Trophoblast cell (in vitro differentiated cells and primary cell): ENCODE data around the gene AASDH.

Source experiments
- DNase-seq, 2 donors: peaks; one replicate each; pipeline ENCODE4 v3.0.0-alpha.2; 2016
- H2AFZ ChIP-seq: 2 replicates; pipeline ENCODE4 v1.6.1; 2013; ENCODE audit warnings: low read length, moderate library complexity, mild to moderate bottlenecking; ENCODE audit not compliant: insufficient read depth, poor library complexity
- H2AK5ac ChIP-seq: 2 replicates; pipeline ENCODE4 v1.6.1; 2013; ENCODE audit warnings: mild to moderate bottlenecking, low read length
- H2BK120ac ChIP-seq: 2 replicates; pipeline ENCODE4 v1.6.1; 2013; ENCODE audit warnings: low read length, mild to moderate bottlenecking, moderate library complexity; ENCODE audit not compliant: insufficient read depth, poor library complexity
- H2BK12ac ChIP-seq: 2 replicates; pipeline ENCODE4 v1.6.1; 2013; ENCODE audit warnings: mild to moderate bottlenecking, low read length, moderate library complexity
- H2BK5ac ChIP-seq: 2 replicates; pipeline ENCODE4 v1.6.1; 2013; ENCODE audit warnings: low read length, low read depth, moderate library complexity, mild to moderate bottlenecking; ENCODE audit not compliant: poor library complexity
- H3K14ac ChIP-seq: 2 replicates; pipeline ENCODE4 v1.6.1; 2013; ENCODE audit warnings: mild to moderate bottlenecking, low read length
- H3K18ac ChIP-seq: 2 replicates; pipeline ENCODE4 v1.6.1; 2013; ENCODE audit warnings: mild to moderate bottlenecking, low read length
- H3K23ac ChIP-seq: 2 replicates; pipeline ENCODE4 v1.6.1; 2013; ENCODE audit warnings: low read length
- H3K27ac ChIP-seq: 2 replicates; pipeline ENCODE4 v1.5.1; 2013; ENCODE audit warnings: low read depth, mild to moderate bottlenecking, inconsistent platforms, low read length, moderate library complexity
- H3K27me3 ChIP-seq: 2 replicates; pipeline ENCODE4 v1.6.1; 2013; ENCODE audit warnings: inconsistent platforms, mild to moderate bottlenecking, low read length, moderate library complexity; ENCODE audit not compliant: insufficient read depth
- H3K36me3 ChIP-seq, 2 experiments: 1 replicate in 1 of 2; 2 replicates in 1 of 2; pipeline ENCODE4 v1.6.1; 2013; ENCODE audit warnings: low read length in 2 of 2, mild to moderate bottlenecking in 2 of 2, moderate library complexity in 1 of 2; ENCODE audit not compliant: insufficient read depth in 2 of 2, control insufficient read depth in 1 of 2
- H3K4ac ChIP-seq: 2 replicates; pipeline ENCODE4 v1.6.1; 2013; ENCODE audit warnings: low read depth, mild to moderate bottlenecking, low read length, moderate library complexity
- H3K4me1 ChIP-seq, 2 experiments: 1 replicate in 1 of 2; 2 replicates in 1 of 2; pipeline ENCODE4 v1.6.1; 2013; ENCODE audit warnings: low read length in 2 of 2, mild to moderate bottlenecking in 2 of 2, moderate library complexity in 1 of 2; ENCODE audit not compliant: insufficient read depth in 2 of 2, control insufficient read depth in 1 of 2
- H3K4me2 ChIP-seq: 2 replicates; pipeline ENCODE4 v1.6.1; 2013; ENCODE audit warnings: inconsistent platforms, mild to moderate bottlenecking, low read length, moderate library complexity
- H3K4me3 ChIP-seq: 2 replicates; pipeline ENCODE4 v1.5.1; 2013; ENCODE audit warnings: mild to moderate bottlenecking, low read depth, low read length, inconsistent platforms
- H3K79me1 ChIP-seq: one replicate; pipeline ENCODE4 v1.6.1; 2013; ENCODE audit warnings: low read length
- H3K79me2 ChIP-seq: 2 replicates; pipeline ENCODE4 v1.6.1; 2013; ENCODE audit warnings: low read length, mild to moderate bottlenecking; ENCODE audit not compliant: control insufficient read depth, insufficient read depth, poor library complexity
- H3K9ac ChIP-seq: 2 replicates; pipeline ENCODE4 v1.6.1; 2013; ENCODE audit warnings: mild to moderate bottlenecking, low read length
- H3K9me3 ChIP-seq: 2 replicates; pipeline ENCODE4 v1.6.1; 2013; ENCODE audit warnings: low read depth, mild to moderate bottlenecking, control low read depth, inconsistent platforms, low read length; ENCODE audit not compliant: insufficient read depth
- H4K12ac ChIP-seq: 2 replicates; pipeline ENCODE4 v1.6.1; 2013; ENCODE audit warnings: low read depth, mild to moderate bottlenecking, low read length, moderate library complexity
- H4K8ac ChIP-seq: 2 replicates; pipeline ENCODE4 v1.6.1; 2013; ENCODE audit warnings: low read depth, mild to moderate bottlenecking, low read length, moderate library complexity
- H4K91ac ChIP-seq: one replicate; pipeline ENCODE4 v1.6.1; 2013; ENCODE audit warnings: low read depth, mild to moderate bottlenecking, low read length, moderate library complexity
- WGBS: extraction: QIAGEN DNeasy Blood & Tissue Kit; methylation state at CpG from one replicate; pipeline ENCODE4 v1.1.7; 2013; ENCODE audit warnings: missing lambda C conversion rate; ENCODE audit not compliant: insufficient read length, insufficient coverage; ENCODE audit errors: extremely low coverage; 5-methylcytosine and 5-hydroxymethylcytosine counted together

Gene AASDH

DNA sequence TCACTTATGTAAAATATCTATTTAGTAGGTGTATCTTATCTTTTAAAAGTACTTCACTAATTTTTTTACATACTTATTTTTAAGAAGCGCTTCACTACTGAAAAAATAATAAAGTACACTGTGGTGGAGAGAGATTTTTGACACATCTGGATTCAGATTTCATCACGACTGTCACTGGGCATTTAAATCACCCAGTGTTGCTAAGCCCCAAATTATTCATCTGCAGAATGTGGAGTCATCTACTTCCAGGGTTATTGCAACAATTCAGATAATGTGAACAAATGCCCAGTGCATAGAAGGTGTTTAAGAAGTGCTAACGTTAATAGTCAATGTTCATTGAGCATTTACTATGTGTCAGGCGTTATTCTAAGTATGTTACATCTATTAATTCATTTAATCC, 41.8 kb downstream of the AASDH start:
- no peak overlapping the region for H3K14ac ChIP-seq

GRCh38 chr4:56342746-56343145, 44.5 kb downstream of the AASDH start:
- H3K4ac ChIP-seq, result no peak overlapping the region
- H2BK120ac ChIP-seq, result no peak overlapping the region
- no peak overlapping the region for H4K12ac ChIP-seq
- no peak overlapping the region for H2AK5ac ChIP-seq
- H3K4me2 ChIP-seq, result no peak overlapping the region
- no peak overlapping the region for H3K4me3 ChIP-seq
- no peak overlapping the region for H3K23ac ChIP-seq
- H3K27me3 ChIP-seq, result no peaks in the 10 kb centered on the region
- no peak overlapping the region for H3K9ac ChIP-seq
- H2BK12ac ChIP-seq, result no peak overlapping the region
- no peak overlapping the region for H3K27ac ChIP-seq
- no peak overlapping the region for H4K91ac ChIP-seq
- no peaks in the 10 kb centered on the region for H3K9me3 ChIP-seq
- DNase-seq, result no peak
- H3K18ac ChIP-seq, result no peak overlapping the region
- WGBS, result no CpG with 5 or more reads among the region's 1 CpG
- H3K4me1 ChIP-seq, result no peaks in the 10 kb centered on the region
- no peaks in the 10 kb centered on the region for H3K79me1 ChIP-seq
- H3K14ac ChIP-seq, result no peak overlapping the region
- no peak overlapping the region for H2AFZ ChIP-seq
- H3K79me2 ChIP-seq, result no peaks in the 10 kb centered on the region
- H2BK5ac ChIP-seq, result no peak overlapping the region
- peaks cover under 1 to 4% of the 10 kb centered on the region in 2 experiments for H3K36me3 ChIP-seq
- H4K8ac ChIP-seq, result no peak overlapping the region

More for the DNA sequence above, 41.8 kb downstream of the AASDH start:
- Histone ChIP-seq H3K4me3 (no peak overlapping the region), H3K79me1 (no peaks in the 10 kb centered on the region), H3K9ac (no peak overlapping the region), H2BK12ac (no peak overlapping the region), H3K27ac (no peak overlapping the region), H2BK5ac (no peak overlapping the region), H2AK5ac (no peak overlapping the region), H2AFZ (no peak overlapping the region), H3K9me3 (no peaks in the 10 kb centered on the region), H3K27me3 (no peaks in the 10 kb centered on the region), H4K91ac (no peak overlapping the region), H3K18ac (no peak overlapping the region), H3K36me3 (no peaks in the 10 kb centered on the region), H3K4me2 (no peak overlapping the region), H4K8ac (no peak overlapping the region), H3K79me2 (no peaks in the 10 kb centered on the region), H3K4me1 (no peaks in the 10 kb centered on the region), H3K4ac (no peak overlapping the region), H3K23ac (no peak overlapping the region), H2BK120ac (no peak overlapping the region), H4K12ac (no peak overlapping the region)
- no peak for DNase-seq
- WGBS, result no CpG with 5 or more reads among the region's 4 CpGs

DNA sequence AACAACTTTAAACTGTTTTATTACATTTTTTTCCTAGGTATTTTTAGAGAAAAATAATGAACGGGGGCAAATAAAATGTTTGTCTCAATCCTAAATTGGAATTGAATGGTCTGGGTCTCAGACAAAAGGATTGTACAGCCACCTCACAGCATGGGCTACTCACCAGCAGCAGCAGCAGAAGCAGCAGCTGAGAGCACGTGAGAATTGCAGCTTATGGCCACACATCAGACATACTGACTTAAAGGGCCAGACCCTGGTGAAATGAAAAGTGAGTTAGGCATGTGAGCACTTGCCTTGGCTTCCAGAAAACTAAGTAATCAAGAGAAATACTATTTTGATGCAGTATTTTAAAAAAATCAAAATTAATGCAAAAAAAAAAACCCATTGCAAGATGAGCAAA, 56.6 kb downstream of the AASDH start:
- no peak overlapping the region for H2AFZ ChIP-seq
- H3K79me1 ChIP-seq, result no peaks in the 10 kb centered on the region
- no peak overlapping the region for H3K9ac ChIP-seq
- H3K27ac ChIP-seq, result no peak overlapping the region
- H4K91ac ChIP-seq, result no peak overlapping the region
- WGBS, result no CpG with 5 or more reads among the region's 2 CpGs
- no peak overlapping the region for H2BK120ac ChIP-seq
- no peak overlapping the region for H4K12ac ChIP-seq
- no peak overlapping the region for H3K4me2 ChIP-seq
- H3K36me3 ChIP-seq, result peaks cover 2 to 9% of the 10 kb centered on the region in 2 experiments
- no peak for DNase-seq
- H2AK5ac ChIP-seq, result no peak overlapping the region
- no peaks in the 10 kb centered on the region for H3K9me3 ChIP-seq
- H4K8ac ChIP-seq, result no peak overlapping the region
- H3K4me3 ChIP-seq, result no peak overlapping the region
- no peak overlapping the region for H2BK12ac ChIP-seq
- H3K4me1 ChIP-seq, result no peaks in the 10 kb centered on the region
- H3K79me2 ChIP-seq, result no peaks in the 10 kb centered on the region
- no peaks in the 10 kb centered on the region for H3K27me3 ChIP-seq
- H3K18ac ChIP-seq, result no peak overlapping the region
- no peak overlapping the region for H3K4ac ChIP-seq
- no peak overlapping the region for H2BK5ac ChIP-seq
- H3K14ac ChIP-seq, result no peak overlapping the region
- H3K23ac ChIP-seq, result no peak overlapping the region

GRCh38 chr4:56326363-56326762, 60.9 kb downstream of the AASDH start:
- no CpG with 5 or more reads among the region's 2 CpGs for WGBS
- no peak overlapping the region for H3K27ac ChIP-seq

More at GRCh38 chr4:56326363-56326762, 60.9 kb downstream of the AASDH start:
- Histone ChIP-seq H2BK5ac (no peak overlapping the region), H2AFZ (no peak overlapping the region), H3K4me1 (no peaks in the 10 kb centered on the region), H3K36me3 (peaks cover 8 to 16% of the 10 kb centered on the region in 2 experiments), H3K4ac (no peak overlapping the region), H4K12ac (no peak overlapping the region), H3K27me3 (no peaks in the 10 kb centered on the region), H3K79me1 (no peaks in the 10 kb centered on the region), H3K9ac (no peak overlapping the region), H3K4me2 (no peak overlapping the region), H3K4me3 (no peak overlapping the region), H2AK5ac (no peak overlapping the region), H3K23ac (no peak overlapping the region), H2BK120ac (no peak overlapping the region), H3K79me2 (no peaks in the 10 kb centered on the region), H3K18ac (no peak overlapping the region), H2BK12ac (no peak overlapping the region), H4K91ac (no peak overlapping the region), H3K9me3 (no peaks in the 10 kb centered on the region), H4K8ac (no peak overlapping the region), H3K14ac (no peak overlapping the region)
- peak in 1 of 2 donors; percentile 7 for DNase-seq
